Body of pancreas (tissue), 4 donors: ENCODE data around the gene DYNC1I1. TPM values are rescaled to one million over a fixed set of nuclear protein-coding genes. Genes with fewer than 3 reads are reported as not detected.

ENCODE experiments used
- ATAC-seq: fragments of 150-250 bp; one replicate; pipeline ENCODE4 v1.9.1; 2016
- DNase-seq, 4 donors: peaks; one replicate each; pipeline ENCODE4 v3.0.0-alpha.2; 2019
- H3K27ac ChIP-seq, 4 donors: fragments of 200-600 bp; sonication (generic); 1 replicate in 3 of 4; 2 replicates in 1 of 4; pipeline versions ENCODE4 v1.5.1 to v1.6.1; 2016 to 2019; ENCODE audit warnings: mild to moderate bottlenecking in 1 of 4, mixed read lengths in 1 of 4, moderate library complexity in 1 of 4
- H3K27me3 ChIP-seq, 2 donors: fragments of 200-600 bp; sonication (generic); one replicate each; pipeline ENCODE4 v1.6.0; 2016; ENCODE audit warnings: mild to moderate bottlenecking in 1 of 2
- H3K36me3 ChIP-seq, 2 donors: fragments of 200-600 bp; sonication (generic); replicated peaks in 1 of 2; 2 replicates each; pipeline ENCODE4 v1.5.1; 2016; ENCODE audit warnings: low read depth in 2 of 2; ENCODE audit not compliant: insufficient read depth in 1 of 2
- H3K4me1 ChIP-seq: fragments of 200-600 bp; sonication (generic); one replicate; pipeline ENCODE4 v1.6.0; 2016
- H3K4me3 ChIP-seq, 2 donors: fragments of 200-600 bp; sonication (generic); 1 replicate in 1 of 2; 2 replicates in 1 of 2; pipeline ENCODE4 v1.5.1; 2016 to 2019
- H3K9me3 ChIP-seq, 3 donors: fragments of 200-600 bp; sonication (generic); 1 replicate in 2 of 3; 2 replicates in 1 of 3; pipeline ENCODE4 v1.5.1; 2016
- POLR2A ChIP-seq, 3 donors: fragments of 450-650 bp; IDR thresholded peaks; one replicate each; pipeline ENCODE4 v1.6.1; 2016; ENCODE audit warnings: antibody characterized with exemption in 3 of 3, mild to moderate bottlenecking in 2 of 3
- WGBS, 2 donors: methylation state at CpG; one replicate each; pipeline ENCODE4 v1.1.5; 2017; 5-methylcytosine and 5-hydroxymethylcytosine counted together
- intact Hi-C: fragments of 100-400 bp; cut with DNase I; formaldehyde crosslinking; loops from one replicate; pipeline ENCODE4 v1.15.1; 2023
- total RNA-seq, 2 donors: library from RNA; depleted of rRNA; stranded (reverse); fragments of >200 nt; gene quantifications; one replicate each; pipeline ENCODE4 v1.1.0, GENCODE V29; 2016
- TF ChIP-seq, protein P1 (sequence below), 7 experiments: fragments of 450-650 bp in 4 of 7; fragments of 200-600 bp in 3 of 7; sonication (generic) in 3 of 7; IDR thresholded peaks; one replicate each; pipeline ENCODE4 v1.5.1; 2016 to 2019; ENCODE audit warnings: antibody characterized with exemption in 7 of 7

DYNC1I1 gene
- total RNA-seq, 2 donors from 2014 or later: 1.3 to 4.2 TPM

DNA sequence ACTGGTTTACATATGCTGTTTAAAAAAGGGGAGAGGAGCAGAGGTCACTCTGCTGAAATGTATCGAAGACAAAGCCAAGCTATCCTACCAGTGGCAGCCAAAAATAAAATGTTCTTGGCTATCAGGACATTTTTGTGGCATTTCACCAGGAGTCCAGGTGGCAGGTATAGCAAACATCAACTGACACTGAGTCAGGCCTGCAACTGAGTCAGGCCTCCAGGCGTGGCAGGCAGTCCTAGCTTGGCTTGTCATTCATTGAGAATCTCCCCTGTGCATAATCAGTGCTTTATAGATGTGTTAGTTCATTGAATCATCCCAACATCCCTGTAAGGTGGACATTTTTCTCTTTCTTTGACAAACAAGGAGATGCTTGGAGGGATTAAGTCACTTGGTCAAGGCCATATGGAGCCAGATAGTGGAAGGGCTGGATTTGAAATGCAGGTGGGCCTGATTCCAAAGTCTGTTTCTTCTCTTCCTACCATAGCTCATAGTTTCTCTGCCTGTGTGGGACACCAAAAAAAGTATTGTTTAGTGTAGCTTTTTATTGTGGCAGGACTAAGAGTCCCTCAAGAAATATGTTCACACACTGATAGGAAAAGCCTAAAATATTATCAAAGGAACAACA is 4.3 kb downstream of the DYNC1I1 start:
- no peaks in the 10 kb centered on the region for H3K27me3 ChIP-seq
- intact Hi-C loops: no loop called here
- 89 to 90% methylated on average over 2 of the region's 2 CpGs for WGBS, 2 donors
- H3K4me3 ChIP-seq: no peak overlapping the region
- ATAC-seq (no peak), DNase-seq (no peak)
- H3K27ac ChIP-seq: no peak overlapping the region
- H3K36me3 ChIP-seq: no peaks in the 10 kb centered on the region
- TF ChIP-seq, protein P1, sequence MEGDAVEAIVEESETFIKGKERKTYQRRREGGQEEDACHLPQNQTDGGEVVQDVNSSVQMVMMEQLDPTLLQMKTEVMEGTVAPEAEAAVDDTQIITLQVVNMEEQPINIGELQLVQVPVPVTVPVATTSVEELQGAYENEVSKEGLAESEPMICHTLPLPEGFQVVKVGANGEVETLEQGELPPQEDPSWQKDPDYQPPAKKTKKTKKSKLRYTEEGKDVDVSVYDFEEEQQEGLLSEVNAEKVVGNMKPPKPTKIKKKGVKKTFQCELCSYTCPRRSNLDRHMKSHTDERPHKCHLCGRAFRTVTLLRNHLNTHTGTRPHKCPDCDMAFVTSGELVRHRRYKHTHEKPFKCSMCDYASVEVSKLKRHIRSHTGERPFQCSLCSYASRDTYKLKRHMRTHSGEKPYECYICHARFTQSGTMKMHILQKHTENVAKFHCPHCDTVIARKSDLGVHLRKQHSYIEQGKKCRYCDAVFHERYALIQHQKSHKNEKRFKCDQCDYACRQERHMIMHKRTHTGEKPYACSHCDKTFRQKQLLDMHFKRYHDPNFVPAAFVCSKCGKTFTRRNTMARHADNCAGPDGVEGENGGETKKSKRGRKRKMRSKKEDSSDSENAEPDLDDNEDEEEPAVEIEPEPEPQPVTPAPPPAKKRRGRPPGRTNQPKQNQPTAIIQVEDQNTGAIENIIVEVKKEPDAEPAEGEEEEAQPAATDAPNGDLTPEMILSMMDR (IDR thresholded peaks at IDR 0.05): no peak
- no peak for TF ChIP-seq POLR2A (IDR thresholded peaks at IDR 0.05)
- H3K4me1 ChIP-seq: peaks cover 7% of the 10 kb centered on the region
- no peaks in the 10 kb centered on the region for H3K9me3 ChIP-seq

DNA sequence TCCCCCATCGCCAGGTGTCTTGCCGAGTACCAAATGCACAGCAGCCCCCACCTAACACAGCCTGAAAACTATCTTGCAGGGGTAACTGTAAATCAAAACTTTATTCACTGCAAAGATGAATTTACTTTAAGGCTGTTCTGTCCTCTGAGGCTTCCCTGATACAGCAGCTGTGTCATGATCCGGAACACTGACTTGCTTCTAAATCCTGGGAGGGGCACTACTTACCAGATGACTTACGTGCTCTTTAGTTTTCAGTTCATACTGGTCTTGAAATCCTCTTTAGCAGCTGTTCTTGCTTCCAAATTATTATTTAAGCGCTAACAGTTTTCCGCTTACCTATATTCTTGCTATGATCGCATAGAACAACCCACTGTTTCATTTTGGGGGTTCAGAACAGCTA is 4.9 kb downstream of the DYNC1I1 start:
- no peak for TF ChIP-seq POLR2A (IDR thresholded peaks at IDR 0.05)
- TF ChIP-seq, protein P1 (IDR thresholded peaks at IDR 0.05): no peak
- H3K9me3 ChIP-seq: peaks cover 0 to 2% (median 0%) of the 10 kb centered on the region in 3 donors
- intact Hi-C loops: no loop called here
- DNase-seq (no peak), ATAC-seq (no peak)
- no peaks in the 10 kb centered on the region for H3K36me3 ChIP-seq
- no peak overlapping the region for H3K4me3 ChIP-seq
- peaks cover 7% of the 10 kb centered on the region for H3K4me1 ChIP-seq
- no peak overlapping the region for H3K27ac ChIP-seq
- no peaks in the 10 kb centered on the region for H3K27me3 ChIP-seq
- WGBS, 2 donors: 91 to 94% methylated on average over 7 of the region's 7 CpGs

DNA sequence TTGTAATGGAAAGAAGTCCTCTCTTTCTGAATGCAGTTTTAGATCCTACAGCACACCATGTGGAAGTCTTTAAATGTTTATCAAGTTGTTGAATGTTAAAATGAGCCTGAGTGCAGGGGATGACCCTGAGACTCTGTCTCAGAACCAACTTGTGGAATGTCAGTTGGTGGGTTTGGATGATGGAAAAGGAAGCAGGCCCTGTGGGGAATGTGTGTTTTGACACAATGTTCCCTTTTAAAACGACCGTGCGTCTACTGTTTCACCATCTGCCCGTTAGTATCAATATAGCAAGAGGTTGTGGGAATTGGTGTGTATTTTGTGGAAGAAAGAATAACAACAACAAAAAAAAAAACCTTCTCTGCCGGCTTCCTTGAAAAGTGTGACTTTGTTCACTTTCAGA is 8.3 kb downstream of the DYNC1I1 start:
- H3K4me3 ChIP-seq: no peak overlapping the region
- intact Hi-C loops: no loop called here
- no peaks in the 10 kb centered on the region for H3K27me3 ChIP-seq
- H3K4me1 ChIP-seq: no peaks in the 10 kb centered on the region
- ATAC-seq: no peak
- no peak for DNase-seq
- peaks cover 0 to 9% (median 0%) of the 10 kb centered on the region in 3 donors for H3K9me3 ChIP-seq
- H3K27ac ChIP-seq: no peak overlapping the region
- 57 to 79% methylated on average over 5 of the region's 5 CpGs for WGBS, 2 donors
- no peaks in the 10 kb centered on the region for H3K36me3 ChIP-seq
- no peak for TF ChIP-seq POLR2A (IDR thresholded peaks at IDR 0.05)
- TF ChIP-seq, protein P1 (IDR thresholded peaks at IDR 0.05): no peak

DNA sequence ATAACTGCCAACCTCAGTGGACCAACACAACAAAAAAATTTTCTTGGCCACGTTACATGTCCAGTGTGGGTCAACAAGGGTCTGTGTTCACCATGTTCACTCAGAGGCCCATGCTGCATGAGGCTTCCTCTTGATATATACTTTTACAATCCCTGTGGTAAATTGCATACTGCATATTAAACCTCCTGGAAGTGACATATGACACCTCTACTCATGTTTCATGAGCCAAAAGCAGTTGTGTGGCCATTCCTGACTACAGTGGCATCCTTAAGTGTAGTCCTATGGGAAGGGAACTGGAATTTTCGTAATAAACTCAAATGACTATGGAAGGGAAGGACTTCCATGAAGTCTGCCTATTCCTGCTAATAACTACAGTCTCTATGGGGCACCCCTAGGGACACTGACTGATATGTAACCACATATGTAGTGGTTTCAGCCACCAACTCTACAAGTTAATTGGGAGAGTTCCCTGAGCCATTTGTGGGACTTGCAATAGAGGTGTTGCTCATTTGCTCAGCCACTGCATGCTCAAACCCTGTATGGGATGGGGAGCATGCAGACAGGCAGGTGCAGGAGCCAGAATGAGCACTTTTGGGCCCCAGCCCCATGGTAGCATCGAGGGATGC is 9.7 kb downstream of the DYNC1I1 start:
- ATAC-seq (no peak), DNase-seq (no peak)
- intact Hi-C loops: no loop called here
- no peak overlapping the region for H3K27ac ChIP-seq
- WGBS, 2 donors: 76 to 78% methylated on average over 3 of the region's 3 CpGs
- H3K27me3 ChIP-seq: no peaks in the 10 kb centered on the region
- peaks cover 0 to 9% (median 0%) of the 10 kb centered on the region in 3 donors for H3K9me3 ChIP-seq
- TF ChIP-seq, protein P1 (IDR thresholded peaks at IDR 0.05): no peak
- no peak for TF ChIP-seq POLR2A (IDR thresholded peaks at IDR 0.05)
- H3K4me3 ChIP-seq: no peak overlapping the region
- no peaks in the 10 kb centered on the region for H3K36me3 ChIP-seq
- no peaks in the 10 kb centered on the region for H3K4me1 ChIP-seq

DNA sequence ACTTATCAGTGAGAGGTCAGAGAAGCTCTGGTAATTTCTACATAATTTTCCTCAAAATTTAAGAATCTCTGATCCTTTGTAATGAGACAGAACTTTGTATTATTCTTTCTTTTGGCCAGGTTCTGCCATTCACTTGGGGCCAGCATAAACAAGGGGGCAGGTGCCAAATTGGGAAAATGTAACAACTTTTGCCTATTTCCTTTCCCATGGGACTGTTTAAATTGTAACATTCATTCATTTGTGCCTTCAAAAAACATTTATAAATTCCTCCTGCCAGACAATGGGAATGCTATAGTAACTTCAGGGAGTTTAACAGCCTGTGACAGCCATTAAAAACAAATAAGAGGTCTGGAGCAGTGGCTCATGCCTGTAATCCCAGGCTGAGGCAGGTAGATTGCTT is 12.4 kb downstream of the DYNC1I1 start:
- H3K9me3 ChIP-seq: peaks cover 0 to 9% (median 0%) of the 10 kb centered on the region in 3 donors
- intact Hi-C loops: no loop called here
- no peaks in the 10 kb centered on the region for H3K36me3 ChIP-seq
- no peak for DNase-seq
- no peaks in the 10 kb centered on the region for H3K4me1 ChIP-seq
- no peak overlapping the region for H3K27ac ChIP-seq
- TF ChIP-seq, protein P1 (IDR thresholded peaks at IDR 0.05): no peak
- TF ChIP-seq POLR2A (IDR thresholded peaks at IDR 0.05): no peak
- H3K4me3 ChIP-seq: no peak overlapping the region
- ATAC-seq: no peak
- H3K27me3 ChIP-seq: no peaks in the 10 kb centered on the region
